ENCODE data around the gene MYH14. TPM values are rescaled to one million over a fixed set of nuclear protein-coding genes. Genes with fewer than 3 reads are reported as not detected.

MYH14 gene
- total RNA-seq, 2 donors from 2014 or later, result 27.0 to 31.5 TPM

GRCh38 chr19:50325310-50326100 lies 122.1 kb downstream of the MYH14 start:
- H3K27ac ChIP-seq, result no peak overlapping the region
- no peaks in the 10 kb centered on the region for H3K36me3 ChIP-seq
- H3K4me1 ChIP-seq (replicated peaks), result peaks cover 10% of the 10 kb centered on the region
- DNase-seq (ENCODE audit: low spot score), result peak; percentile 46
- H3K9me3 ChIP-seq, result no peaks in the 10 kb centered on the region
- no peaks in the 10 kb centered on the region for H3K27me3 ChIP-seq (replicated peaks; ENCODE audit: insufficient read depth)
- no peak overlapping the region for H3K4me3 ChIP-seq
- TF ChIP-seq POLR2AphosphoS5 (IDR thresholded peaks at IDR 0.05) (peak; percentile 39), POLR2A (IDR thresholded peaks at IDR 0.05) (no peak), CTCF (IDR thresholded peaks at IDR 0.05) (peak in 2 of 4 experiments; percentile 9 to 14)
- intact Hi-C loops (cut with DNase I), result no loop called here
- WGBS, result 2% methylated on average over 41 of the region's 48 CpGs

DNA sequence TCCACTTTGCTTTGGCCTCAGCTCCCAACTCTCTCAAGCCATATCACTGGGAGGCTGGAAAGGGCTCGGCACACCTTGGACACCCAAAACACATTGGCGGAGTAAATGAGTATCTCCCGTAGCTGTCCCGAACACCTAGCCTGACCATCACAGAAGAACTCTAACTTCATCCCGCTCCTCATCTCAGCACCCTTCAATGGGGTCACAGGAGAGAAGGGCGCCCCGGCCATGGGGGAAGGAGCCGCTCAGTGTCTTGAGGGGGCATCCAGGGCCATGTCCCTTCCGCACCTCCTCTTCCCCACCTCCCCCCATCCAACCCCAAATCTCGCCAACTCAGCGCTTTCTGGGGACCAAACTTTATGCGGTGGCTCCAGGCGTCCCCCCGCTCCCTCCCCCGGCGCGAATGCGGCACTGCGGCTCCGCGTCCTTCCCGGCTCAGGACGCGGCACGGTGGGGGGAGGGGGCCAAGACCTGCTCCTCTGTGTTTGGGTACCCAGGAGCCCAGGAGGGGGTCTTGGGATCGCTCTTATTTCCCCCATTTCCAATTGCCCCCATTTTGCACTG lies 122.8 kb downstream of the MYH14 start:
- Histone ChIP-seq H3K36me3 (no peaks in the 10 kb centered on the region), H3K4me3 (no peak overlapping the region), H3K4me1 (replicated peaks) (peaks cover 10% of the 10 kb centered on the region), H3K9me3 (no peaks in the 10 kb centered on the region), H3K27me3 (replicated peaks; ENCODE audit: insufficient read depth) (no peaks in the 10 kb centered on the region), H3K27ac (no peak overlapping the region)
- TF ChIP-seq POLR2A (IDR thresholded peaks at IDR 0.05) (no peak), CTCF (IDR thresholded peaks at IDR 0.05) (no peak), POLR2AphosphoS5 (IDR thresholded peaks at IDR 0.05) (no peak)
- no peak for DNase-seq (ENCODE audit: low spot score)
- 6% methylated on average over 26 of the region's 26 CpGs for WGBS
- intact Hi-C loops (cut with DNase I), result no loop called here

GRCh38 chr19:50327013-50327412 lies 123.6 kb downstream of the MYH14 start:
- no peak overlapping the region for H3K27ac ChIP-seq
- H3K9me3 ChIP-seq, result no peaks in the 10 kb centered on the region
- 44% methylated on average over 3 of the region's 4 CpGs for WGBS
- no peaks in the 10 kb centered on the region for H3K36me3 ChIP-seq
- no peak for DNase-seq (ENCODE audit: low spot score)
- H3K4me3 ChIP-seq, result no peak overlapping the region
- H3K4me1 ChIP-seq (replicated peaks), result peaks cover 10% of the 10 kb centered on the region
- H3K27me3 ChIP-seq (replicated peaks; ENCODE audit: insufficient read depth), result no peaks in the 10 kb centered on the region
- intact Hi-C loops (cut with DNase I), result no loop called here
- TF ChIP-seq POLR2AphosphoS5 (IDR thresholded peaks at IDR 0.05) (no peak), CTCF (IDR thresholded peaks at IDR 0.05) (no peak), POLR2A (IDR thresholded peaks at IDR 0.05) (no peak)

DNA sequence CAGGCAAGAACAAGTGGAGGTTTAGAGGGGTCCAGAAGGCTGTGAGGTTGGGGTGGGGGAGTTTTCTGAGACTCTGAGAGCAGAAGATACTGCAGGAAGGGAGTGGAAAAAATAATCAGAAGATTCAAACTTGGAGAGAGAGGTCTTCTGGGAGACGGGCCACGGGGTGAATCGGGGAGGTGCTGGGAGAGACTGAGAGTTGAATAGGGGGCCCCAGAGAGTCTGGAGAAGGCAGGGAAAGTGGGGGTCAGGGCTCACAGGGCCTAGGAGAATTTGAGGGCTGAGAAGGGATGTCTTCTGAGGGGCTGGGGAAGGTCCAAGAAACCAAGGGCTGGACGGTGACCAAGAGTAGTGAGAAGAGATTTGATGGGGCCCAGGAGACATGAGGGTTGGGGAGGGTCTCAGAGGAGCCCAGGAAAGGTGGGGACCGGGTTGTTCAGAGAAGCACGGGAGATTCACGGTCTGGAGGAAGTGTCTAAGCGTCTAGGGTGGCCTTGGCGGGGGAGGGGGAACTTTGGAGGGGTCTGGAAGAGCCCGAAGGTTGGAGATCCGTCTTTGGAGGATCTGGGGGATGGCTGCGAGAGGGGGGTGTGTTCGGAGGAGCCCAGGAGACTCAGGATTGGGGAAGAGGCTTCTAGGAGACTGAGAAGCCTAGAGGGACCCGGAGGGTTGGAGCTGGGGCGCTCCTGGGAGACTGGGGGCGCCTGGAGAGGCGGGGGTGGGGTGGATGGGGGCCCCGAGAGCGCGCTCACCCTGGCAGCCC lies 124.2 kb downstream of the MYH14 start:
- DNase-seq (ENCODE audit: low spot score), result no peak
- Histone ChIP-seq H3K4me1 (replicated peaks) (peaks cover 10% of the 10 kb centered on the region), H3K4me3 (no peak overlapping the region), H3K36me3 (no peaks in the 10 kb centered on the region), H3K27me3 (replicated peaks; ENCODE audit: insufficient read depth) (no peaks in the 10 kb centered on the region), H3K27ac (no peak overlapping the region), H3K9me3 (no peaks in the 10 kb centered on the region)
- 18% methylated on average over 20 of the region's 20 CpGs for WGBS
- TF ChIP-seq POLR2A (IDR thresholded peaks at IDR 0.05) (no peak), CTCF (IDR thresholded peaks at IDR 0.05) (no peak), POLR2AphosphoS5 (IDR thresholded peaks at IDR 0.05) (no peak)
- intact Hi-C loops (cut with DNase I), result no loop called here
